Stimulated activated CD8-positive, alpha-beta memory T cell treated with anti-CD3 and anti-CD28 coated beads, Interleukin-4, amount 100 ng/mL, for 48 hours (primary cell): ENCODE data around the gene BLOC1S3.
"Not testable (repeated sequence)": the region's sequence is repeated elsewhere in the genome, so short reads cannot be mapped to it uniquely, and the experiment has no call there.

Experiments
- DNase-seq: peaks from one replicate; pipeline ENCODE4 v3.0.0-alpha.2; 2020

BLOC1S3 gene

GRCh38 chr19:45186509-45187334, 8.1 kb downstream of the BLOC1S3 start:
- no peak for DNase-seq

GRCh38 chr19:45187421-45188100, 9.0 kb downstream of the BLOC1S3 start:
- DNase-seq = no peak

GRCh38 chr19:45189971-45190370, 11.4 kb downstream of the BLOC1S3 start:
- DNase-seq = no peak

- no peak for DNase-seq
Observed at GRCh38 chr19:45191375-45191774, 12.8 kb downstream of the BLOC1S3 start.

- no peak for DNase-seq
Observed at GRCh38 chr19:45195764-45196163, 17.2 kb downstream of the BLOC1S3 start.

- DNase-seq = no peak
Observed at GRCh38 chr19:45200568-45200967, 22.0 kb downstream of the BLOC1S3 start.

GRCh38 chr19:45202637-45203036, 24.1 kb downstream of the BLOC1S3 start:
- DNase-seq = no peak

GRCh38 chr19:45205810-45206209, 27.2 kb downstream of the BLOC1S3 start:
- DNase-seq = no peak

- no peak for DNase-seq
Observed at GRCh38 chr19:45206328-45206727, 27.7 kb downstream of the BLOC1S3 start.

GRCh38 chr19:45211751-45212381, 33.3 kb downstream of the BLOC1S3 start:
- DNase-seq = no peak

- no peak for DNase-seq
Observed at GRCh38 chr19:45213031-45213430, 34.4 kb downstream of the BLOC1S3 start.

GRCh38 chr19:45215391-45216191, 37.0 kb downstream of the BLOC1S3 start:
- no peak for DNase-seq

- no peak for DNase-seq
Observed at GRCh38 chr19:45216667-45217066, 38.1 kb downstream of the BLOC1S3 start.

GRCh38 chr19:45217193-45217956, 38.8 kb downstream of the BLOC1S3 start:
- DNase-seq = no peak

GRCh38 chr19:45217957-45218334, 39.4 kb downstream of the BLOC1S3 start:
- no peak for DNase-seq

GRCh38 chr19:45218426-45218825, 39.8 kb downstream of the BLOC1S3 start:
- no peak for DNase-seq

- DNase-seq = no peak
Observed at GRCh38 chr19:45218911-45219743, 40.5 kb downstream of the BLOC1S3 start.

GRCh38 chr19:45222724-45223123, 44.1 kb downstream of the BLOC1S3 start:
- DNase-seq = no peak

- no peak for DNase-seq
Observed at GRCh38 chr19:45223879-45224278, 45.3 kb downstream of the BLOC1S3 start.

- DNase-seq = no peak
Observed at GRCh38 chr19:45224645-45225044, 46.1 kb downstream of the BLOC1S3 start.

GRCh38 chr19:45229056-45229455, 50.5 kb downstream of the BLOC1S3 start:
- DNase-seq = not testable (repeated sequence)
